ENCODE data around the gene SPECC1. TPM values are rescaled to one million over a fixed set of nuclear protein-coding genes. Genes with fewer than 3 reads are reported as not detected.

Gene SPECC1
- total and polyA plus RNA-seq, 10 of the 15 experiments (the other 5 are each of a cell fraction or from before 2014, with no cell fraction given): 6.4 to 40.6 (median 23.9) TPM

DNA sequence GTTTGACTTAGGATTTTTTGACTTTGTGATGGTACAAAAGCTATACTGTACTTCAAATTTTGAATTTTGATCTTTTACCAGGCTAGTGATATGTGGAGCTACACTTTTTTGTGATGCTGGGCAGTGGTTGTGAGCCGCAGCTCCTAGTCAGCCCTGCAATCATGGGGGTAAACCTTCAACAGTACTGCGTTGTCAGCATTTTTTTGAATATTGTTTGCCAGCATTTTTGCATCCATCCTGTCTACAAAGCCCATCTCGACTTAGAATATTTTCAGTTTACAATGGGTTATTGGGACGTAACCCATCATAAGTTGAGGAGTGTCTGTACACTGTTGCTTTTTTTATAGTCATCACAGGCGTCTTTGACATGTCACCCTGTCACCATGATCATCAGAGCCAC is 142.0 kb downstream of the SPECC1 start:
- CTCF ChIA-PET: interaction anchor here (0.6 to 1.4 kb wide), 3 partner anchors 29 to 686 kb away, joined by 3 to 4 read pairs (median 4); no protein-coding TSS in a partner anchor
- SMC1A ChIA-PET (ENCODE audit: uncharacterized antibody, unreplicated experiment): interaction anchor here (1.1 kb wide), 1 partner anchor 139 kb away, joined by 3 read pairs; no protein-coding TSS in a partner anchor
- FAIRE-seq (no peak), DNase-seq (ENCODE audit: low read depth, low spot score) (no peak), ATAC-seq (no peak)
- Histone ChIP-seq H3K27ac (ENCODE audit: control insufficient read depth, insufficient read depth) (no peak overlapping the region), H2AFZ (ENCODE audit: control insufficient read depth, low read depth, low read length) (no peak overlapping the region), H4K20me1 (ENCODE audit: control insufficient read depth, insufficient read depth) (no peaks in the 10 kb centered on the region), H3K27me3 (replicated peaks in 1 of 2; ENCODE audit: control insufficient read depth in 2 of 2, insufficient read depth in 2 of 2, low read length in 1 of 2) (no peaks in the 10 kb centered on the region), H3K4me3 (no peak overlapping the region), H3K9me3 (replicated peaks; ENCODE audit: control insufficient read depth, insufficient read depth, low read length) (no peaks in the 10 kb centered on the region), H3K4me2 (ENCODE audit: control insufficient read depth, insufficient read depth) (no peak overlapping the region), H3K79me2 (ENCODE audit: control insufficient read depth, insufficient read depth, low read length) (no peaks in the 10 kb centered on the region), H3K9ac (ENCODE audit: control insufficient read depth, insufficient read depth, low read length) (no peak overlapping the region), H3K36me3 (ENCODE audit: control insufficient read depth in 2 of 2, insufficient read depth in 2 of 2, low read length in 1 of 2) (no peaks in the 10 kb centered on the region), H3K4me1 (ENCODE audit: control insufficient read depth, insufficient read depth, low read length) (peaks cover 20% of the 10 kb centered on the region)
- POLR2A ChIA-PET: no interaction called here
- BruUV-seq (replicated peaks): no TSS peak
- RAD21 ChIA-PET (ENCODE audit: unreplicated experiment): no interaction called here
- TF ChIP-seq, protein P1, sequence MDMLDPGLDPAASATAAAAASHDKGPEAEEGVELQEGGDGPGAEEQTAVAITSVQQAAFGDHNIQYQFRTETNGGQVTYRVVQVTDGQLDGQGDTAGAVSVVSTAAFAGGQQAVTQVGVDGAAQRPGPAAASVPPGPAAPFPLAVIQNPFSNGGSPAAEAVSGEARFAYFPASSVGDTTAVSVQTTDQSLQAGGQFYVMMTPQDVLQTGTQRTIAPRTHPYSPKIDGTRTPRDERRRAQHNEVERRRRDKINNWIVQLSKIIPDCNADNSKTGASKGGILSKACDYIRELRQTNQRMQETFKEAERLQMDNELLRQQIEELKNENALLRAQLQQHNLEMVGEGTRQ (IDR thresholded peaks at IDR 0.05; ENCODE audit: borderline replicate concordance, low read depth, low read length): no peak
- TF ChIP-seq NFYB (IDR thresholded peaks at IDR 0.05; ENCODE audit: insufficient read depth, low read depth, low read length) (no peak), TBL1XR1 (IDR thresholded peaks at IDR 0.05; ENCODE audit: low read depth, low read length) (no peak), ETV6 (conservative IDR thresholded peaks at IDR 0.05 in 1 of 2, IDR thresholded peaks at IDR 0.05 in 1 of 2; ENCODE audit: borderline replicate concordance in 1 of 2, low read depth in 1 of 2) (no peak), KLF5 (IDR thresholded peaks at IDR 0.05; ENCODE audit: partially characterized antibody) (no peak), CHD2 (IDR thresholded peaks at IDR 0.05; ENCODE audit: borderline replicate concordance, low read depth, low read length) (no peak)
- TF ChIP-seq, protein P2, sequence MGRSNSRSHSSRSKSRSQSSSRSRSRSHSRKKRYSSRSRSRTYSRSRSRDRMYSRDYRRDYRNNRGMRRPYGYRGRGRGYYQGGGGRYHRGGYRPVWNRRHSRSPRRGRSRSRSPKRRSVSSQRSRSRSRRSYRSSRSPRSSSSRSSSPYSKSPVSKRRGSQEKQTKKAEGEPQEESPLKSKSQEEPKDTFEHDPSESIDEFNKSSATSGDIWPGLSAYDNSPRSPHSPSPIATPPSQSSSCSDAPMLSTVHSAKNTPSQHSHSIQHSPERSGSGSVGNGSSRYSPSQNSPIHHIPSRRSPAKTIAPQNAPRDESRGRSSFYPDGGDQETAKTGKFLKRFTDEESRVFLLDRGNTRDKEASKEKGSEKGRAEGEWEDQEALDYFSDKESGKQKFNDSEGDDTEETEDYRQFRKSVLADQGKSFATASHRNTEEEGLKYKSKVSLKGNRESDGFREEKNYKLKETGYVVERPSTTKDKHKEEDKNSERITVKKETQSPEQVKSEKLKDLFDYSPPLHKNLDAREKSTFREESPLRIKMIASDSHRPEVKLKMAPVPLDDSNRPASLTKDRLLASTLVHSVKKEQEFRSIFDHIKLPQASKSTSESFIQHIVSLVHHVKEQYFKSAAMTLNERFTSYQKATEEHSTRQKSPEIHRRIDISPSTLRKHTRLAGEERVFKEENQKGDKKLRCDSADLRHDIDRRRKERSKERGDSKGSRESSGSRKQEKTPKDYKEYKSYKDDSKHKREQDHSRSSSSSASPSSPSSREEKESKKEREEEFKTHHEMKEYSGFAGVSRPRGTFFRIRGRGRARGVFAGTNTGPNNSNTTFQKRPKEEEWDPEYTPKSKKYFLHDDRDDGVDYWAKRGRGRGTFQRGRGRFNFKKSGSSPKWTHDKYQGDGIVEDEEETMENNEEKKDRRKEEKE (IDR thresholded peaks at IDR 0.05): no peak
- TF ChIP-seq, protein P3, sequence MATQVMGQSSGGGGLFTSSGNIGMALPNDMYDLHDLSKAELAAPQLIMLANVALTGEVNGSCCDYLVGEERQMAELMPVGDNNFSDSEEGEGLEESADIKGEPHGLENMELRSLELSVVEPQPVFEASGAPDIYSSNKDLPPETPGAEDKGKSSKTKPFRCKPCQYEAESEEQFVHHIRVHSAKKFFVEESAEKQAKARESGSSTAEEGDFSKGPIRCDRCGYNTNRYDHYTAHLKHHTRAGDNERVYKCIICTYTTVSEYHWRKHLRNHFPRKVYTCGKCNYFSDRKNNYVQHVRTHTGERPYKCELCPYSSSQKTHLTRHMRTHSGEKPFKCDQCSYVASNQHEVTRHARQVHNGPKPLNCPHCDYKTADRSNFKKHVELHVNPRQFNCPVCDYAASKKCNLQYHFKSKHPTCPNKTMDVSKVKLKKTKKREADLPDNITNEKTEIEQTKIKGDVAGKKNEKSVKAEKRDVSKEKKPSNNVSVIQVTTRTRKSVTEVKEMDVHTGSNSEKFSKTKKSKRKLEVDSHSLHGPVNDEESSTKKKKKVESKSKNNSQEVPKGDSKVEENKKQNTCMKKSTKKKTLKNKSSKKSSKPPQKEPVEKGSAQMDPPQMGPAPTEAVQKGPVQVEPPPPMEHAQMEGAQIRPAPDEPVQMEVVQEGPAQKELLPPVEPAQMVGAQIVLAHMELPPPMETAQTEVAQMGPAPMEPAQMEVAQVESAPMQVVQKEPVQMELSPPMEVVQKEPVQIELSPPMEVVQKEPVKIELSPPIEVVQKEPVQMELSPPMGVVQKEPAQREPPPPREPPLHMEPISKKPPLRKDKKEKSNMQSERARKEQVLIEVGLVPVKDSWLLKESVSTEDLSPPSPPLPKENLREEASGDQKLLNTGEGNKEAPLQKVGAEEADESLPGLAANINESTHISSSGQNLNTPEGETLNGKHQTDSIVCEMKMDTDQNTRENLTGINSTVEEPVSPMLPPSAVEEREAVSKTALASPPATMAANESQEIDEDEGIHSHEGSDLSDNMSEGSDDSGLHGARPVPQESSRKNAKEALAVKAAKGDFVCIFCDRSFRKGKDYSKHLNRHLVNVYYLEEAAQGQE (IDR thresholded peaks at IDR 0.05; ENCODE audit: low read depth, low read length): no peak
- TF ChIP-seq, protein P4, sequence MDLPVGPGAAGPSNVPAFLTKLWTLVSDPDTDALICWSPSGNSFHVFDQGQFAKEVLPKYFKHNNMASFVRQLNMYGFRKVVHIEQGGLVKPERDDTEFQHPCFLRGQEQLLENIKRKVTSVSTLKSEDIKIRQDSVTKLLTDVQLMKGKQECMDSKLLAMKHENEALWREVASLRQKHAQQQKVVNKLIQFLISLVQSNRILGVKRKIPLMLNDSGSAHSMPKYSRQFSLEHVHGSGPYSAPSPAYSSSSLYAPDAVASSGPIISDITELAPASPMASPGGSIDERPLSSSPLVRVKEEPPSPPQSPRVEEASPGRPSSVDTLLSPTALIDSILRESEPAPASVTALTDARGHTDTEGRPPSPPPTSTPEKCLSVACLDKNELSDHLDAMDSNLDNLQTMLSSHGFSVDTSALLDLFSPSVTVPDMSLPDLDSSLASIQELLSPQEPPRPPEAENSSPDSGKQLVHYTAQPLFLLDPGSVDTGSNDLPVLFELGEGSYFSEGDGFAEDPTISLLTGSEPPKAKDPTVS (IDR thresholded peaks at IDR 0.05; ENCODE audit: low read depth, low read length): no peak
- whole genome bisulfite sequencing (ENCODE audit: insufficient coverage, insufficient replicate concordance, low lambda C conversion rate, missing lambda C conversion rate): 87% methylated on average over 5 of the region's 5 CpGs
- intact Hi-C loops (cut with micrococcal nuclease; ENCODE audit: unreplicated experiment) (no loop called here), in situ Hi-C loops (cut with MboI) (no loop called here)
